Measurements from ENCODE around the gene DIPK2A. TPM values are rescaled to one million over a fixed set of nuclear protein-coding genes. Genes with fewer than 3 reads are reported as not detected.

The DIPK2A gene
- total RNA-seq, 1 donor: 51.0 TPM

GRCh38 chr3:144015133-144015532 lies 43.5 kb downstream of the DIPK2A start:
- TF ChIP-seq CTCF (IDR thresholded peaks at IDR 0.05; ENCODE audit: insufficient read depth, low read length): no peak
- DNase-seq (ENCODE audit: low read depth): no peak
- H3K4me3 ChIP-seq (ENCODE audit: low read depth, low read length): no peak overlapping the region

GRCh38 chr3:144018776-144019175 lies 47.2 kb downstream of the DIPK2A start:
- peak; percentile 77 for DNase-seq (ENCODE audit: low read depth)
- no peak overlapping the region for H3K4me3 ChIP-seq (ENCODE audit: low read depth, low read length)
- no peak for TF ChIP-seq CTCF (IDR thresholded peaks at IDR 0.05; ENCODE audit: insufficient read depth, low read length)

Other genes starting within 250 kb of the DIPK2A start
- gene SLC9A9, start 123.4 kb upstream of the DIPK2A start, total RNA-seq (ENCODE audit: low replicate concordance): 23.8 and 32.8 TPM in 2 replicates